ENCODE data around the gene SLC28A1.

SLC28A1 gene

DNA sequence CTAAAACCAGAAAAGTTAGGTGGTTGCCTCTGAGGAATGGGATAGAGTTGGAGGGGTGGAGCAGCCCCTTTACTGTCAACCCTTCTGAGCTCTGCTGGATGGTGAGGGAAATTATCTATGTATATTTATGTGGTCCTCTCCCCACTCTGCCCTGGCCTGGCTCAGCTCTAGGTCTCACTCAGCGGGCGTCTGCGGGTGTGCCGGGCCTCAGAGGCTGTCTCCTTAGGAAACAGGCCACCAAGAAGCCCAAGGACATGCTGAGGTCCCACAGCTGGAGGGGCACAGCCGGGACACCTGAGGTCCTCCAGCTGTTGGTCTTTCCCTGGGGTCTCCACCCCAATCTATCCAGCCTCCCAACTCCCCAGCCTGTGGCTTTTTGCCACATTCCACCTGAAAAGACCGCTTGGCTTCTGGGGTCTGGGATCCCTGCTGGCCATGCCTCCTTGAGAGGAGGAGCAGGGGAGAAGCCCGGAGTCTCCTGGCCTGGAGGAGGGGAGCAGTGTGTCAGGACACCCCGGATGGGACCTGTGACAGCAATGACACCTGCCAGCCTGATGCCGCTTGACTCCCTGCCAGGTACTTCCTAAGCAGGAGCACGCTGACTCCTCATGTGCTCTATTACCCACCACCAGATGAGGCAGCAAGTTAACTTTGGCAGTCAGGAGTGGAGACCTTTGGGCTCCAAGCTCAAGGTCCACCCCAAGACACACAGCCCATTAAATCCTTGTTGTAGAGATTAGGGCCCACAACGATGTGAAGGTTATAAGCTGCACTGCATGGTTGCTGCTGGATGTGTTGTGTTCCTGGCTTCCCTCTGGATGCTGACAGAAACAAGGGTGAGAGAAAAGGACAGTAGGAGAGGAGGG, at the start of gene SLC28A1:
TSS of gene SLC28A1 (plus strand) at position 747 of the 866 bp plus-strand sequence. CDS start 3,099 bp downstream, outside the sequence.
- no peak for DNase-seq

DNA sequence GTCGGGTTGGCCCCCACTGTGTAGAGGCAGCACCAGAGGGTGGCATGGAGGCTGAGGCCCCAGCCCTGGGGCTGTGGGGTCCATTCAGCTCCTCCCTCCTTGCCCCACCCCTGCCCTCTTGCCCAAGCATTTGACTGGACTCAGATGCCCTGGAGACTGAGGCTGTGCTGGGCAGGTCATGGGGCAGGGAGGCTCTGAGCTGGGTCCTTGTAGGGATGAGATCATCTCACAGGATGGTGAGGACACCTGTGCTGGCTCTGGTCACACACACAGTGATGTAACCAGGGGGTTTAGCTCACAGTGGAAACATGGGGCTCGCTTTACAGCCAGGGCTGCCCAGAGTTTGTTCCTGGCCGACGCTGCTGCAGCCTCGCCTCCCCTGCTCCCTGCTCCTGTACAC, 49.5 kb upstream of the SLC28A1 start:
- DNase-seq = no peak

DNA sequence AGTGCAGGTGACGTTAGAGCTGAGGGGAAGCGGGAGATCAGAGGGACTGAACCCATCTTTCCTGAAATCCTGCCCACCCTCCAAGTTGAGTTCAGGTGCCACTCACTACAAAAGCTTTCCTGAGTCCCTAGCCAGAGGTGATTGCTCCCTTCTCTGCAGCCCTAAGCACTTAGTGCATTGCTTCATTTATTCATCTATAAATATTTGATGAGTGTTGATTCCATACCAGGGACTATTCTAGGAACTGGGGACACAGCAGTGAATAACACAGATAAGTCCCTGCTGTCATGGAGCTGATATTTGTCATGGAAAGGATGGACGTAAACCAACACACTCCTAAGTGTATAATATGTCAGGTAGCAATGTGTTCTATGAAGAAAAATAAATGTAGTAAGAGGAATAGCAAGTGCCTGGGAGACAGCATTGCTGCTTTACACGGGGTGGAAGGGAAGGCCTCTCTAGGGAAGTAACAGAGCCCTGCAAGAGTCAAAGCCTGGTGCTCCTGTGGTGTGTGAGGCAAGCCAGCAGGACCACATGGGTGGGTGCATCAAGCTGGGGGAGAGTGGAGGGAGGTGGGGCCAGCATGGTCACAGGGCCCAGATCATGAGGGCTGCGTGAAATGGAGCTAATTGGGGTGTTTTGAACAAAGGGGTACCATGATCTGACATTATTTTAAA, 48.7 kb upstream of the SLC28A1 start:
- no peak for DNase-seq

DNA sequence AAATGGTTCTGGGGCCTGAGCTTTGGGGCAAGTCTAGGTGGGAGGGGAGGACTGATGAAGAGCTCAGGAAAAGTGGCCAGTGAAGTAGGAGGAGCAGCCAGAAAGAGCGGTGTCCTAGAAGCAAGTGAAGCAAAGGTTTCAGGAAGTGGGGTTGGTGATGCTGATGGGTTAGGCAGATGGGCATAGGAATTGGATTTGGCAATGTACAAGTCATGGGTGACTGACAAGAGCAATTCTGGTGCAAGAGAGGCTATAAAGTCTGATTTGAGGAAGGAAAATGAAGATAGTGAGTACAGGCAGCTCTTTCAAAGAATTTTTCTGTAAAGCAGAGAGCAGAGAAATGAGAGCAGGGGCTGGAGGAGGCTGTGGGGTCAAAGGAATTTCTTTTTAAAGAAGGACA, 47.6 kb upstream of the SLC28A1 start:
- DNase-seq = no peak

GRCh38 chr15:84839714-84840113, 44.7 kb upstream of the SLC28A1 start:
- no peak for DNase-seq

- DNase-seq = no peak
Observed at GRCh38 chr15:84840255-84840654, 44.2 kb upstream of the SLC28A1 start.

DNA sequence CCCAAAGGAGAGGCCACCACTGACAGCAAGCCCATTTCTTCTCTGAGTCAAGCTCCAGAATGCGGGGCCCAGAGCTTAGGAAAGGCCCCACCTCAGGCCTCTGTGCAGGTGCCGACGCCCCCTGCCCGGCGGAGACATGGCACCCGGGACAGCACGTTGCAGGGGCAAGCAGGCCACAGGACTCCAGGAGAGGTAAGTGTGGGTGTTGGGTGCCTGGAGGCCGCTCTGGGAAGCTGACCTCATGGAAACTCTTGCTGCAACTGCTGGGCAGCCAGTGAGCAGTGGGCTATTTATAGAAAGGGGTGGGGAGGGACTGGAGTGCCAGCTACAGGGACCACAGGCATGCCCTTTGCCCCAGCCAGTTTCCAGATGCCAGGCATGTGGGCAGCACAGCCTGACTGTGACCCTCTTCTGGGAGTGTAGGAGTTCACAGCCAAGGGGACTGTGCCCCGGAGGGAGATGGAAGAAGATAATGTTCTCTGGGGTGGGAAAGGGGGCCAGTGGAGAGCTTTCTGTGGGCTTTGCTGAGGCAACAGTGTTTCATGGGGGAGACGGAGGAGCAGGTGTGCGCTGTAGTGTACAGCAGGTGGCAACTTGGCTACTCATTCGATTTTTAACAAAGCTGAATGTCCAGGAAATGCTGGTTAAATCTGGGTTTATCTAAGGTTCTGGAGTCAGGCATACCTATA, 43.6 kb upstream of the SLC28A1 start:
- DNase-seq = no peak

GRCh38 chr15:84842781-84843180, 41.7 kb upstream of the SLC28A1 start:
- no peak for DNase-seq

GRCh38 chr15:84844964-84845363, 39.5 kb upstream of the SLC28A1 start:
- no peak for DNase-seq

- DNase-seq = peak; percentile 22 to 24
Observed at GRCh38 chr15:84845631-84846030, 38.8 kb upstream of the SLC28A1 start.

GRCh38 chr15:84846269-84846668, 38.2 kb upstream of the SLC28A1 start:
- DNase-seq = no peak

- no peak for DNase-seq
Observed at GRCh38 chr15:84847382-84847781, 37.1 kb upstream of the SLC28A1 start.

DNA sequence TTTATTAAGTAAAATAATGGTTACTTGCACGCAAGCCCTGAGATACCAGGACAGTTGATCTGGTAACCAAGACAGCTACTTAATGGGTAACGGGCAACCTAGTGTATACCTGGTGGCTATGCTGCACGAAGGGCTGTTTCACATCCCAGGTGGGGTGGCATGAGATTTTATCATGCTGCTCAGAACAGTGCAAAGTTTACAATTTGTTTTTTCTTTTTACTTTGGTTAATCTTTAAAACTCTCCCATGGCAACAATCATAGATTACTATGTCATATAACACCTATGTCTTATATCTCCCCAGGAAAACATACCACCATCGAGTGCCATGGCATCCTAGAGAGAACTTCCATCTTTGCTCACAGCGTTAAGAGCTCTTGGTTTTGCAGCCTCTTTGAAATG, 32.2 kb upstream of the SLC28A1 start:
- no peak for DNase-seq

DNA sequence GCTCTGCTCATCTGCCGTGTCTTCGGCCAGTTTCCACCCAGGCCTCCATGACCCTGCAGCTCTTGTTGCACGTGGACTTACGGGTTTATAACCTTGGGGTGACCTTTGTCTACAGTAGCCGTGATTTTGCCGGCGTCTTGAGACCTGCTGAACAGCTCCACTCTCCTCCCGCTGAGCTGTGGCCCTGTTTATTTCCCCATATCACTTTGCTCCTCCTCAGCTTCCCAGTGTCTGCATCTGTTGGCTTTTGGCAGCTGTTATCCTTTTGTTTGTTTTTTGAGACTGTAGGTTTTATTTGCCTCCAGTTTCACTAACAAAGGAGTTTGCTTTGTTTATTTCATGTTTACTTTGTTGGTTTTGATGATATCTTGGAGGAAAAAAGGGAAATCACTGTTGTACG, 29.3 kb upstream of the SLC28A1 start:
- no peak for DNase-seq

GRCh38 chr15:84855765-84856164, 28.7 kb upstream of the SLC28A1 start:
- no peak for DNase-seq

GRCh38 chr15:84856731-84857417, 27.6 kb upstream of the SLC28A1 start:
- DNase-seq = no peak

DNA sequence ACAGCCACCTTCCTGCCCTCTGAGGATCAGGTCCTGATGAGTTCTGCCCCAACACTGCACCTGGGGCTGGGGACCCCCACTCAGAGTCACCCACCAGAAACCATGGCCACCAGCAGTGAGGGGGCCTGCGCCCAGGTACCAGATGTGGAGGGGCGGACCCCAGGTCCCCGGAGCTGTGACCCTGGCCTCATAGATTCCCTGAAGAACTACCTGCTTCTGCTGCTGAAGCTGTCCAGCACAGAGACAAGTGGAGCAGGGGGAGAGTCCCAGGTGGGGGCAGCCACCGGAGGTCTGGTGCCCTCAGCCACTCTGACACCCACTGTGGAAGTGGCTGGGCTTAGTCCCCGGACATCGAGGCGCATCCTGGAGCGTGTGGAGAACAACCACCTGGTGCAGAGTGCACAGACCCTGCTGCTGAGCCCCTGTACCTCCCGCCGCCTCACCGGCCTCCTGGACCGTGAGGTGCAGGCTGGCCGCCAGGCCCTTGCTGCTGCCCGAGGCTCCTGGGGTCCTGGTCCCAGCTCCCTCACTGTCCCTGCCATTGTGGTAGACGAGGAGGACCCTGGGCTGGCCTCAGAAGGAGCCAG, 27.0 kb upstream of the SLC28A1 start:
- no peak for DNase-seq

DNA sequence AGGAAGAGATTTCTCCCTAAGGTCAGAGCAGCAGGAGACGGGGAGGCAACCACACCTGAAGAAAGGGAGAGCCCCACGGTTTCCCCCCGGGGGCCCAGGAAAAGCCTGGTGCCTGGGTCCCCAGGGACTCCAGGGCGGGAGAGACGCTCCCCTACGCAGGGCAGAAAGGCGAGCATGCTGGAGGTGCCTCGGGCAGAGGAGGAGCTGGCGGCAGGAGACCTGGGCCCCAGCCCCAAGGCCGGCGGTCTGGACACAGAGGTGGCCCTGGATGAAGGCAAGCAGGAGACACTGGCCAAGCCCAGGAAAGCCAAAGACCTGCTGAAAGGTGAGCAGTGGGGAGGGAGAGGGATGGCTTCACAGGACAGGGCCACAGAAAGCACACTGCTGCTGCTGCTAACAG, 26.2 kb upstream of the SLC28A1 start:
- DNase-seq = no peak

DNA sequence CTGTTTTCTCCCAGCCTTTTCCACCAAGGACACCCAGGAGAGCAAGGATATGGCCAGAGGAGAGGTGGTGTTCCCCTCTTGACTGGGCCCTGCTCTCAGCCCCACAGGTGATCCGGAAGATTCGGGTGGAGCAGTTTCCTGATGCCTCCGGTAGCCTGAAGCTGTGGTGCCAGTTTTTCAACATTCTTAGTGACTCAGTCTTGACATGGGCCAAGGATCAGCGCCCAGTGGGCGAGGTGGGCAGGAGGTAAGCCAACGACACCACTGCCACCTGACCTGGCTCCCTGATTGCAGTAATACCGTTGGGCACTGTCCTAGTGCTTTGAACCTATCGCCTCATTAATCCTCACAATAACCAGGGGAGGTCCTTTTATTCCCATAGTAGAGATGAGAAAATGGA, 25.3 kb upstream of the SLC28A1 start:
- no peak for DNase-seq

- DNase-seq = no peak
Observed at GRCh38 chr15:84859651-84860050, 24.8 kb upstream of the SLC28A1 start.

DNA sequence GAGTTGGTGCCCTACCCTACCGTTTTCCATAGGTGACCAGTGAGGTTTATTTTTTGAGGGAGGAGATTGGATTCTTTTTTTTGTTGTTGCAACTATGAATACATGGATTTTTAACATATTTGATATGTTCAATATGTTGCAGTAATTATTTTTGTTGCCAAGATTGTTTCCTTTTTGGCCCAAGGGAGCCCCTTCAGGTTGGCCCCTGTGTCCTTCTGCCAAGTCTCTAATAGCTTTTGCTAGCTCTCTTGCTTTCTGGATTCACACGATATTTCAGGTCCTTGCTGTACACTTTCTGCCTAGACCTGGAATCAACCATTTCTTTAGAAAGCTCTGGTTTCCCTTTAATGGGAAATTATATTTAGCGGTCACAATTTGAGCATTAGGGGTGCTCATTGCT, 22.7 kb upstream of the SLC28A1 start:
- no peak for DNase-seq

DNA sequence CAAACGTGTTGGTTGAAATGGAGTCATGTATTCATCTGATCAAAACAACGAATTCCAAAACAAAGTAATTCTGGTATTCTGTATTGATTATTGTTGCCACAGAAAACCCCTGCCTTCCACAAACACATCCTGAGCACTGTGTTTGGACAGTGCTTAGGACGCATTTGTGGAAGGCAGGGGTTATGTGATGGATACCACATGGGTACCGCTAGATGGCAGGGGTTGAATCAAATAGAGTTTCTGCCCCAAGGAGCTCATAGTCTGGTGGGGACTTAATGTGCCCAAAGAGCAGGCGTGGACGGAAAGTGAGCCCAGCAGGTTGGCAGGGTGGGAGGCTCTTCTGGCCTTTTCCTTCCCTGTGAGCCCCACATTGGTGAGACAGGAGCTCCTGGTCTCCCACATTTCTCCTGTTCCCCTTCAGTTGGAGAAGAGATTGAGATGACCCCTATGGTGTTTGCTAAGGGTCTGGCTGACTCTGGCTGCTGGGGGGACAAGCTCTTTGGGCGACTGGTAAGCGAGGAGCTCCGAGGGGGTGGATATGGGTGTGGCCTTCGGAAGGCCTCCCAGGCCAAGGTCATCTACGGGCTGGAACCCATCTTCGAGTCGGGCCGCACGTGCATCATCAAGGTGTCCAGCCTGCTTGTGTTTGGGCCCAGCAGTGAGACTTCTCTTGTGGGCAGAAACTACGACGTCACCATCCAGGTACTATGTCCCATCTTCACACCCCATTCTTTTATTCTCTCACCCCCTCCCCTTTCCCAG, 22.1 kb upstream of the SLC28A1 start:
- no peak for DNase-seq

Data from stimulated activated CD4-positive, alpha-beta T cell treated with anti-CD3 and anti-CD28 coated beads, Interleukin-4, amount 100 ng/mL, for 4 hours (primary cell).